Tibial nerve (tissue), 4 donors: Measurements from ENCODE around the gene WWC2.

ENCODE experiments used
- CTCF ChIP-seq, 5 experiments: fragments of 200-600 bp in 3 of 5; fragments of 450-650 bp in 2 of 5; sonication (generic) in 3 of 5; IDR thresholded peaks; one replicate each; pipeline ENCODE4 v1.5.1; 2016 to 2019; ENCODE audit warnings: antibody characterized with exemption in 5 of 5, mild to moderate bottlenecking in 3 of 5, moderate library complexity in 2 of 5
- EP300 ChIP-seq, 2 donors: sonication (generic); formaldehyde crosslinking; IDR thresholded peaks; one replicate each; pipeline ENCODE4 v1.6.1; 2017; ENCODE audit warnings: antibody characterized with exemption in 2 of 2, mild to moderate bottlenecking in 1 of 2

- TF ChIP-seq CTCF (IDR thresholded peaks at IDR 0.05) = no peak
- TF ChIP-seq EP300 (IDR thresholded peaks at IDR 0.05) = no peak
These were observed 249.1 kb downstream of the WWC2 start for GRCh38 chr4:183348136-183348535.
